SK-N-SH treated with all-trans-retinoic acid at 6 μM for 48 hours (cell line): ENCODE results near the gene TFPT.

ENCODE experiments used
- ATAC-seq: fragments of 200-7000 bp; cut with Tn5 transposase; 3 replicates; pipeline ENCODE4 v1.9.1; 2020; ENCODE audit warnings: mild to moderate bottlenecking, moderate library complexity
- ARNTL ChIP-seq: fragments of 450-650 bp; formaldehyde crosslinking; IDR thresholded peaks from 2 replicates; pipeline ENCODE4 v1.5.0; 2020; ENCODE audit warnings: low read depth, mild to moderate bottlenecking, moderate library complexity, borderline replicate concordance
- BACH2 ChIP-seq: fragments of 250-450 bp; sonication (Bioruptor Pico); IDR thresholded peaks from 2 replicates; pipeline ENCODE4 v1.9.0; 2021; ENCODE audit warnings: mild to moderate bottlenecking, borderline replicate concordance
- CREB5 ChIP-seq: fragments of 250-450 bp; sonication (Bioruptor Pico); IDR thresholded peaks from 2 replicates; pipeline ENCODE4 v1.5.1; 2020; ENCODE audit warnings: low read depth, mild to moderate bottlenecking, moderate library complexity
- CSDC2 ChIP-seq: fragments of 250-450 bp; sonication (Bioruptor Pico); IDR thresholded peaks from 2 replicates; pipeline ENCODE4 v1.5.0; 2020; ENCODE audit warnings: mild to moderate bottlenecking, moderate library complexity
- ESRRG ChIP-seq: fragments of 250-450 bp; sonication (Bioruptor Pico); IDR thresholded peaks from 2 replicates; pipeline ENCODE4 v1.6.1; 2021; ENCODE audit warnings: mild to moderate bottlenecking
- ISL1 ChIP-seq: fragments of 250-450 bp; sonication (Bioruptor Pico); IDR thresholded peaks from 2 replicates; pipeline ENCODE4 v2.1.2; 2022; ENCODE audit warnings: mild to moderate bottlenecking, moderate library complexity
- PATZ1 ChIP-seq: fragments of 250-450 bp; sonication (Bioruptor Pico); IDR thresholded peaks from 2 replicates; pipeline ENCODE4 v1.8.0; 2020; ENCODE audit warnings: mild to moderate bottlenecking, moderate library complexity, borderline replicate concordance
- PPARA ChIP-seq: fragments of 250-450 bp; sonication (Bioruptor Pico); IDR thresholded peaks from 2 replicates; pipeline ENCODE4 v1.5.0; 2020; ENCODE audit warnings: mild to moderate bottlenecking, borderline replicate concordance
- RARB ChIP-seq: fragments of 250-450 bp; sonication (Bioruptor Pico); IDR thresholded peaks from 2 replicates; pipeline ENCODE4 v1.8.0; 2021; ENCODE audit warnings: mild to moderate bottlenecking, moderate library complexity
- SNAI2 ChIP-seq: fragments of 250-450 bp; sonication (Bioruptor Pico); IDR thresholded peaks from 2 replicates; pipeline ENCODE4 v1.5.0; 2020; ENCODE audit warnings: mild to moderate bottlenecking, moderate library complexity
- TCF4 ChIP-seq: fragments of 250-450 bp; sonication (Bioruptor Pico); IDR thresholded peaks from 2 replicates; pipeline ENCODE4 v1.8.0; 2021; ENCODE audit warnings: mild to moderate bottlenecking, moderate library complexity, borderline replicate concordance
- TOX ChIP-seq: fragments of 250-450 bp; sonication (Bioruptor Pico); IDR thresholded peaks from 2 replicates; pipeline ENCODE4 v1.8.0; 2021; ENCODE audit warnings: mild to moderate bottlenecking, moderate library complexity, borderline replicate concordance
- ZC3H10 ChIP-seq: fragments of 250-450 bp; sonication (Bioruptor Pico); IDR thresholded peaks from 2 replicates; pipeline ENCODE4 v1.5.1; 2021; ENCODE audit warnings: mild to moderate bottlenecking, moderate library complexity
- ZFP3 ChIP-seq: fragments of 250-450 bp; sonication (Bioruptor Pico); IDR thresholded peaks from 2 replicates; pipeline ENCODE4 v1.5.0; 2020; ENCODE audit warnings: mild to moderate bottlenecking, moderate library complexity
- ZFP30 ChIP-seq: fragments of 450-650 bp; formaldehyde crosslinking; IDR thresholded peaks from 2 replicates; pipeline ENCODE4 v1.5.0; 2022; ENCODE audit warnings: mild to moderate bottlenecking, moderate library complexity
- ZNF70 ChIP-seq: fragments of 450-650 bp; formaldehyde crosslinking; IDR thresholded peaks from 2 replicates; pipeline ENCODE4 v1.5.0; 2020; ENCODE audit warnings: mild to moderate bottlenecking, moderate library complexity
- ZNF8 ChIP-seq: fragments of 450-650 bp; formaldehyde crosslinking; IDR thresholded peaks from 2 replicates; pipeline ENCODE4 v1.5.0; 2020; ENCODE audit warnings: mild to moderate bottlenecking, moderate library complexity
- TF ChIP-seq, protein P1 (sequence below): fragments of 250-450 bp; sonication (Bioruptor Pico); IDR thresholded peaks from 2 replicates; pipeline ENCODE4 v1.8.0; 2021; ENCODE audit warnings: low read depth, mild to moderate bottlenecking, moderate library complexity, borderline replicate concordance
- TF ChIP-seq, protein P2 (sequence below): fragments of 250-450 bp; sonication (Bioruptor Pico); IDR thresholded peaks from 2 replicates; pipeline ENCODE4 v1.5.0; 2020; ENCODE audit warnings: mild to moderate bottlenecking, moderate library complexity

TFPT gene

DNA sequence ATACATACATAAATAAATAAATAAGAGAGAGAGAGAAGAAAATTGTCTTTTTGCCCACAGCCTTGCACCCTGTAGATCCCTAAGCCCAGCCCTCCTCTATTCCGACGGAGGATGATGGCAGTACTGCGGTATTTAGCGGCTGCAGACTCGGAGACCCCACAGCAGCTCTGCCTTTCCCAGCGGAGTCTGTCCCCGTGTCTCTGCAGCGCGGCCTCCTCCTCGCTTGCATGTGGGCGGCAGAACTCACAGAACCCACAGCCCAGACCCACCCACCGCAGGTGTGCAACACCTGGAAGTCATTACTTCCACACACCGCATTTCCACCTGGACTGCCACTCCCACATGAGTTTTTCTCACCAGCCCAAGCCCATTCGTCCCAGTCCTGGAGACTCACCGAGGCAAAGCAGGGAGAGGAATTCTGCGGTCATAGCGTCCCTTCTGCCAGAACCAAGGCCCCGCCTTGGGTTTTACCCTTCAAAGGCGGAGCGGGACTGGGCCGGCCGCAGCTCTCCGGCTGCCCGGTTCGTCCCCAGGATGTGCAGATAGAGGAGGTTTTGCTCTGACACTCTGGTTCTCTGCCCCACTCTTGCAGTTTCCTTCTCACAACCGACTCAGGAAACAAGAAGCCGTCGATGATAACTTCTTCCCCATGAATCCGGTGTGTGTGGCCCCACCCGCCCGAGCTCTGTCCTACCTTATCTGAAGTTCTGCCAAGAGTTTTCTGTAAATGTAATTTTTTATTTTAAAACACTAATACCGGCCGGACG is 51.9 kb downstream of the TFPT start, which contains the start of gene VSTM1:
Gene VSTM1 (minus strand): TSS at position 548 of the 767 bp plus-strand sequence. CDS start 120 bp downstream, at position 428.
- ATAC-seq: no peak

DNA sequence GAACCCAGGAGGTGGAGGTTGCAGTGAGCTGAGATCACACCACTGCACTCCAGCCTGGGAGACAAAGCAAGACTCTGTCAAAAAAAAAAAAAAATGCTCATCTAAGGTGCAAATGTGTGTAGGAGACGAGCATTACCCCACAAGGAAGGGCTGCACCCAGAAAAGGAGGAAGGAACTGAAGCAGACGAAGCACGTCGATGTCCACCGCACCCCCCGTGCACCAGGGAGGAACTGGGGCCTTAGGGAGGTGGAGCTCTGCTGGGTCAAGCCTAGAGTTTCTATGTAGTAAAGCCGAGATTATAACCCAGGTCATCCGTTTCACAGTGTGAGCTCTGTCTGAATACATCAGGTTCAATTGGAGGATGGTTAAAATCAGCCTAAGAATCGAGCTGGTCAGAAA is 52.8 kb downstream of the TFPT start:
- no peak for ATAC-seq
- TF ChIP-seq, protein P1, sequence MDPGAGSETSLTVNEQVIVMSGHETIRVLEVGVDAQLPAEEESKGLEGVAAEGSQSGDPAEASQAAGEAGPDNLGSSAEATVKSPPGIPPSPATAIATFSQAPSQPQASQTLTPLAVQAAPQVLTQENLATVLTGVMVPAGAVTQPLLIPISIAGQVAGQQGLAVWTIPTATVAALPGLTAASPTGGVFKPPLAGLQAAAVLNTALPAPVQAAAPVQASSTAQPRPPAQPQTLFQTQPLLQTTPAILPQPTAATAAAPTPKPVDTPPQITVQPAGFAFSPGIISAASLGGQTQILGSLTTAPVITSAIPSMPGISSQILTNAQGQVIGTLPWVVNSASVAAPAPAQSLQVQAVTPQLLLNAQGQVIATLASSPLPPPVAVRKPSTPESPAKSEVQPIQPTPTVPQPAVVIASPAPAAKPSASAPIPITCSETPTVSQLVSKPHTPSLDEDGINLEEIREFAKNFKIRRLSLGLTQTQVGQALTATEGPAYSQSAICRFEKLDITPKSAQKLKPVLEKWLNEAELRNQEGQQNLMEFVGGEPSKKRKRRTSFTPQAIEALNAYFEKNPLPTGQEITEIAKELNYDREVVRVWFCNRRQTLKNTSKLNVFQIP: no peak
- TF ChIP-seq ZC3H10 (CRISPR knock-in tag) (no peak), ZFP3 (no peak), BACH2 (CRISPR knock-in tag) (no peak), CSDC2 (CRISPR knock-in tag) (no peak), ZNF70 (CRISPR knock-in tag) (no peak), ESRRG (CRISPR knock-in tag) (no peak)

More for the DNA sequence above, 51.9 kb downstream of the TFPT start, which contains the start of gene VSTM1:
- TF ChIP-seq RARB (CRISPR knock-in tag) (no peak), ARNTL (CRISPR knock-in tag) (no peak), ZNF70 (CRISPR knock-in tag) (no peak), ISL1 (CRISPR knock-in tag) (no peak), ZFP30 (CRISPR knock-in tag) (no peak), CREB5 (CRISPR knock-in tag) (no peak), CSDC2 (CRISPR knock-in tag) (no peak), TOX (CRISPR knock-in tag) (no peak), BACH2 (CRISPR knock-in tag) (no peak), PATZ1 (CRISPR knock-in tag) (no peak), ZFP3 (no peak), ZC3H10 (CRISPR knock-in tag) (no peak), ZNF8 (CRISPR knock-in tag) (no peak), PPARA (CRISPR knock-in tag) (no peak), SNAI2 (CRISPR knock-in tag) (no peak), TCF4 (CRISPR knock-in tag) (no peak)
- TF ChIP-seq, protein P1: no peak
- TF ChIP-seq, protein P2, sequence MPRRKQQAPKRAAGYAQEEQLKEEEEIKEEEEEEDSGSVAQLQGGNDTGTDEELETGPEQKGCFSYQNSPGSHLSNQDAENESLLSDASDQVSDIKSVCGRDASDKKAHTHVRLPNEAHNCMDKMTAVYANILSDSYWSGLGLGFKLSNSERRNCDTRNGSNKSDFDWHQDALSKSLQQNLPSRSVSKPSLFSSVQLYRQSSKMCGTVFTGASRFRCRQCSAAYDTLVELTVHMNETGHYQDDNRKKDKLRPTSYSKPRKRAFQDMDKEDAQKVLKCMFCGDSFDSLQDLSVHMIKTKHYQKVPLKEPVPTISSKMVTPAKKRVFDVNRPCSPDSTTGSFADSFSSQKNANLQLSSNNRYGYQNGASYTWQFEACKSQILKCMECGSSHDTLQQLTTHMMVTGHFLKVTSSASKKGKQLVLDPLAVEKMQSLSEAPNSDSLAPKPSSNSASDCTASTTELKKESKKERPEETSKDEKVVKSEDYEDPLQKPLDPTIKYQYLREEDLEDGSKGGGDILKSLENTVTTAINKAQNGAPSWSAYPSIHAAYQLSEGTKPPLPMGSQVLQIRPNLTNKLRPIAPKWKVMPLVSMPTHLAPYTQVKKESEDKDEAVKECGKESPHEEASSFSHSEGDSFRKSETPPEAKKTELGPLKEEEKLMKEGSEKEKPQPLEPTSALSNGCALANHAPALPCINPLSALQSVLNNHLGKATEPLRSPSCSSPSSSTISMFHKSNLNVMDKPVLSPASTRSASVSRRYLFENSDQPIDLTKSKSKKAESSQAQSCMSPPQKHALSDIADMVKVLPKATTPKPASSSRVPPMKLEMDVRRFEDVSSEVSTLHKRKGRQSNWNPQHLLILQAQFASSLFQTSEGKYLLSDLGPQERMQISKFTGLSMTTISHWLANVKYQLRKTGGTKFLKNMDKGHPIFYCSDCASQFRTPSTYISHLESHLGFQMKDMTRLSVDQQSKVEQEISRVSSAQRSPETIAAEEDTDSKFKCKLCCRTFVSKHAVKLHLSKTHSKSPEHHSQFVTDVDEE (CRISPR knock-in tag): no peak
- TF ChIP-seq, all 23 proteins: peak for 0
